Measurements from ENCODE around the gene PRDM16.

Gene PRDM16

DNA sequence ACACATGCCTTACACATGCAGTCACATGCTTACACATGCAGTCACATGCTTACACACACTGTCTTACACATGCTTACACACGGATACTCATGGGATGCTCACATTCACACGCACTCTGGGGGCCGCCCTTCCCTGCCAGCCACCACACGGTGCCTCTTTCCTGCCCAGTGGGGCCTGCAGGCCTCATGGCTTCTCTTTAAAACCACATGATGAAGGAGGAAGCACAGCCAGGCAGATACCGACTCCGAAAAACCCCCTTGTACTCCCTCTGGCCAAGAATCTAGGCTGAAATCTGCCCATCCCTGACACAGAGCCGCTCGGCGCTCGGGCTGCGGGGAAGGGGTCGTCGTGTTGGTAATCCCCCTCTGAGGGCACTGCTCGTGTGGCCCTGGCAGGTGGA, 113.0 kb downstream of the PRDM16 start:
- Histone ChIP-seq H3K79me2 (ENCODE audit: insufficient read depth, low read length) (no peaks in the 10 kb centered on the region), H3K9ac (ENCODE audit: low read length) (no peak overlapping the region), H3K4me2 (ENCODE audit: low read length) (no peak overlapping the region), H3K4me3 (ENCODE audit: low read depth, low read length, poor library complexity, severe bottlenecking) (no peak overlapping the region), H3K4me1 (ENCODE audit: insufficient read depth, low read length, severe bottlenecking) (no peaks in the 10 kb centered on the region), H3F3A (ENCODE audit: insufficient read depth, low read length) (0 out of 2 replicates have a peak, but pooled peaks cover 2% of the 10 kb centered on the region), H3K9me2 (ENCODE audit: low read depth, low read length) (no peaks in the 10 kb centered on the region), H3K36me3 (ENCODE audit: insufficient read depth, low read length) (no peaks in the 10 kb centered on the region), H3K9me3 (ENCODE audit: low read length) (no peaks in the 10 kb centered on the region), H3K27ac (ENCODE audit: low read depth, low read length, poor library complexity, severe bottlenecking) (no peak overlapping the region), H3K27me3 (ENCODE audit: insufficient read depth, low read length) (no peaks in the 10 kb centered on the region), H4K20me1 (ENCODE audit: insufficient read depth, low read length) (no peaks in the 10 kb centered on the region), H2AFZ (ENCODE audit: low read length) (no peak overlapping the region)
- TF ChIP-seq, protein P1, sequence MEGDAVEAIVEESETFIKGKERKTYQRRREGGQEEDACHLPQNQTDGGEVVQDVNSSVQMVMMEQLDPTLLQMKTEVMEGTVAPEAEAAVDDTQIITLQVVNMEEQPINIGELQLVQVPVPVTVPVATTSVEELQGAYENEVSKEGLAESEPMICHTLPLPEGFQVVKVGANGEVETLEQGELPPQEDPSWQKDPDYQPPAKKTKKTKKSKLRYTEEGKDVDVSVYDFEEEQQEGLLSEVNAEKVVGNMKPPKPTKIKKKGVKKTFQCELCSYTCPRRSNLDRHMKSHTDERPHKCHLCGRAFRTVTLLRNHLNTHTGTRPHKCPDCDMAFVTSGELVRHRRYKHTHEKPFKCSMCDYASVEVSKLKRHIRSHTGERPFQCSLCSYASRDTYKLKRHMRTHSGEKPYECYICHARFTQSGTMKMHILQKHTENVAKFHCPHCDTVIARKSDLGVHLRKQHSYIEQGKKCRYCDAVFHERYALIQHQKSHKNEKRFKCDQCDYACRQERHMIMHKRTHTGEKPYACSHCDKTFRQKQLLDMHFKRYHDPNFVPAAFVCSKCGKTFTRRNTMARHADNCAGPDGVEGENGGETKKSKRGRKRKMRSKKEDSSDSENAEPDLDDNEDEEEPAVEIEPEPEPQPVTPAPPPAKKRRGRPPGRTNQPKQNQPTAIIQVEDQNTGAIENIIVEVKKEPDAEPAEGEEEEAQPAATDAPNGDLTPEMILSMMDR (IDR thresholded peaks at IDR 0.05; ENCODE audit: low read length), result no peak
- no peak for TF ChIP-seq EZH2 (IDR thresholded peaks at IDR 0.05; ENCODE audit: borderline replicate concordance, low read length)

DNA sequence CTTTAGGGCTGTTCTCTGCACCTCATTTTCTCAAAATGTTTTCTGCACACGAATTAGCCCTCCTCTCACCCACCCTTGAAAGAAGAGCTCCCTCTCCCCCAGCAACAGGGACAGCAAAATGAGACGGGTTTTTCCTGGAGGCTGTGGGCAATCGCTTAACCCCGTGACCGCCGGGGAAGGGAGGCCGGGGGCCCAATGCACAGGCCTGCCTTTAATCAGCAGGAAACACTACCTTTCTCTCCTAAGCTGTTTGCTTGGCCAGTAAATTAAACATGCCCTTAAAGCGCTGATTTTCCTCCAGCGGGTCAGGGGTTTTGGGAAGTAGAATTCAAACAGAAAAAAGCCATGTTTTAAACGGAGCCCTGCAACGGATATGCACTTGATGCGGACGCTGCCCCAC, 114.4 kb downstream of the PRDM16 start:
- H3K79me2 ChIP-seq (ENCODE audit: insufficient read depth, low read length), result no peaks in the 10 kb centered on the region
- H3K9me3 ChIP-seq (ENCODE audit: low read length), result no peaks in the 10 kb centered on the region
- H2AFZ ChIP-seq (ENCODE audit: low read length), result no peak overlapping the region
- no peaks in the 10 kb centered on the region for H3K27me3 ChIP-seq (ENCODE audit: insufficient read depth, low read length)
- no peak overlapping the region for H3K4me2 ChIP-seq (ENCODE audit: low read length)
- H3K27ac ChIP-seq (ENCODE audit: low read depth, low read length, poor library complexity, severe bottlenecking), result no peak overlapping the region
- no peaks in the 10 kb centered on the region for H3K4me1 ChIP-seq (ENCODE audit: insufficient read depth, low read length, severe bottlenecking)
- H3K9me2 ChIP-seq (ENCODE audit: low read depth, low read length), result no peaks in the 10 kb centered on the region
- no peaks in the 10 kb centered on the region for H3K36me3 ChIP-seq (ENCODE audit: insufficient read depth, low read length)
- H3K4me3 ChIP-seq (ENCODE audit: low read depth, low read length, poor library complexity, severe bottlenecking), result no peak overlapping the region
- no peaks in the 10 kb centered on the region for H4K20me1 ChIP-seq (ENCODE audit: insufficient read depth, low read length)
- H3F3A ChIP-seq (ENCODE audit: insufficient read depth, low read length), result 0 out of 2 replicates have a peak, but pooled peaks cover 2% of the 10 kb centered on the region
- no peak overlapping the region for H3K9ac ChIP-seq (ENCODE audit: low read length)
- TF ChIP-seq, protein P1 (IDR thresholded peaks at IDR 0.05; ENCODE audit: low read length), result no peak
- no peak for TF ChIP-seq EZH2 (IDR thresholded peaks at IDR 0.05; ENCODE audit: borderline replicate concordance, low read length)

DNA sequence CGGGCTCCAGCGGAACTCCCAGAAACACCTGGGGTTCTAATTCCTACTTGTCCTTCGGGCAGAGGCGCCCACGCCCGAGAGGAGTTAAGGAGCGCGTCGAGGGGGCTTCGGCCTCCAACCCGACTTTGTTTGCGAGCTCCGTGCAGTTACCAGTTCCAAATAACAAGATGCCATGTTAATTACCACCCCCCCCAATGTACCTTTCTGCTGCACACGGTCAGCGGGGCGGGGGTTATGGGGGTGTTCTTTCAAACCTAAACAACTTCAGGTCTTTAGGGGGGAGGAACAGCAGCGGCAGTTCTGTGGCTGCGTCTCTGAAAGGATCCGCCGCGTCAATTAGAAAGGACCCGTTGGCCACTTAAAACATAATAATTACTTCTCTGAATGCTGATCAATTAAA, 114.8 kb downstream of the PRDM16 start:
- H3K4me1 ChIP-seq (ENCODE audit: insufficient read depth, low read length, severe bottlenecking), result no peaks in the 10 kb centered on the region
- H3K4me2 ChIP-seq (ENCODE audit: low read length), result no peak overlapping the region
- H3K9me3 ChIP-seq (ENCODE audit: low read length), result no peaks in the 10 kb centered on the region
- no peaks in the 10 kb centered on the region for H3K9me2 ChIP-seq (ENCODE audit: low read depth, low read length)
- no peaks in the 10 kb centered on the region for H3K27me3 ChIP-seq (ENCODE audit: insufficient read depth, low read length)
- no peaks in the 10 kb centered on the region for H3K36me3 ChIP-seq (ENCODE audit: insufficient read depth, low read length)
- H3K27ac ChIP-seq (ENCODE audit: low read depth, low read length, poor library complexity, severe bottlenecking), result no peak overlapping the region
- 0 out of 2 replicates have a peak, but pooled peaks cover 2% of the 10 kb centered on the region for H3F3A ChIP-seq (ENCODE audit: insufficient read depth, low read length)
- H2AFZ ChIP-seq (ENCODE audit: low read length), result no peak overlapping the region
- H3K9ac ChIP-seq (ENCODE audit: low read length), result no peak overlapping the region
- no peaks in the 10 kb centered on the region for H4K20me1 ChIP-seq (ENCODE audit: insufficient read depth, low read length)
- H3K79me2 ChIP-seq (ENCODE audit: insufficient read depth, low read length), result no peaks in the 10 kb centered on the region
- H3K4me3 ChIP-seq (ENCODE audit: low read depth, low read length, poor library complexity, severe bottlenecking), result no peak overlapping the region
- TF ChIP-seq EZH2 (IDR thresholded peaks at IDR 0.05; ENCODE audit: borderline replicate concordance, low read length), result no peak
- TF ChIP-seq, protein P1 (IDR thresholded peaks at IDR 0.05; ENCODE audit: low read length), result no peak

Measured in OCI-LY1 (cell line).